Stimulated activated CD4-positive, alpha-beta T cell treated with anti-CD3 and anti-CD28 coated beads, Interleukin-12 subunit alpha, Interleukin-12 subunit beta, amount 100 ng/mL, for 48 hours (primary cell): ENCODE measurements around the gene ESR1.

Source experiments
- DNase-seq, 3 donors: peaks; one replicate each; pipeline ENCODE4 v3.0.0-alpha.2; 2020; ENCODE audit warnings: low read depth in 2 of 3, low spot score in 1 of 3

ESR1 gene

GRCh38 chr6:152091201-152091600 is 283.7 kb downstream of the ESR1 start:
- no peak for DNase-seq

GRCh38 chr6:152091851-152092341 is 284.4 kb downstream of the ESR1 start:
- no peak for DNase-seq

- no peak for DNase-seq
Observed at GRCh38 chr6:152093711-152094110, 286.2 kb downstream of the ESR1 start.

GRCh38 chr6:152094276-152094675 is 286.8 kb downstream of the ESR1 start:
- no peak for DNase-seq

GRCh38 chr6:152094992-152095592 is 287.6 kb downstream of the ESR1 start:
- peak in 1 of 3 donors; percentile 13 for DNase-seq

- no peak for DNase-seq
Observed at GRCh38 chr6:152096863-152097496, 289.5 kb downstream of the ESR1 start.

- no peak for DNase-seq
Observed at GRCh38 chr6:152098683-152099082, 291.2 kb downstream of the ESR1 start.

GRCh38 chr6:152099446-152100182 is 292.1 kb downstream of the ESR1 start:
- DNase-seq: no peak

- no peak for DNase-seq
Observed at GRCh38 chr6:152100183-152100618, 292.7 kb downstream of the ESR1 start.

- DNase-seq: no peak
Observed at GRCh38 chr6:152107973-152108372, 300.5 kb downstream of the ESR1 start.

- no peak for DNase-seq
Observed at GRCh38 chr6:152110886-152111820, 303.7 kb downstream of the ESR1 start.

GRCh38 chr6:152112491-152113261 is 305.2 kb downstream of the ESR1 start:
- no peak for DNase-seq

GRCh38 chr6:152117156-152118133 is 310.0 kb downstream of the ESR1 start:
- no peak for DNase-seq

- DNase-seq: no peak
Observed at GRCh38 chr6:152118224-152118623, 310.7 kb downstream of the ESR1 start.

GRCh38 chr6:152118678-152119077 is 311.2 kb downstream of the ESR1 start:
- DNase-seq: no peak

- no peak for DNase-seq
Observed at GRCh38 chr6:152119831-152120230, 312.3 kb downstream of the ESR1 start.

GRCh38 chr6:152121910-152122309 is 314.4 kb downstream of the ESR1 start:
- no peak for DNase-seq

- no peak for DNase-seq
Observed at GRCh38 chr6:152122434-152122833, 315.0 kb downstream of the ESR1 start.

GRCh38 chr6:152123076-152123475 is 315.6 kb downstream of the ESR1 start:
- no peak for DNase-seq
